CD4-positive, CD25-positive, alpha-beta regulatory T cell (primary cell): ENCODE measurements around the gene KBTBD2. TPM values are rescaled to one million over a fixed set of nuclear protein-coding genes. Genes with fewer than 3 reads are reported as not detected.
"Not testable (repeated sequence)": the region's sequence is repeated elsewhere in the genome, so short reads cannot be mapped to it uniquely, and the experiment has no call there.

Experiments used
- ATAC-seq, 2 donors: fragments of 150-1000 bp; cut with Tn5 transposase; one replicate each; pipeline ENCODE4 v1.10.0; 2021; ENCODE audit warnings: low read depth in 2 of 2, moderate number of reproducible peaks in 2 of 2, moderate library complexity in 1 of 2
- DNase-seq, 3 donors: peaks; one replicate each; pipeline versions ENCODE4 v3.0.0 to v3.0.0-alpha.2; 2012 to 2022; ENCODE audit warnings: mixed read lengths in 1 of 3
- H3K27ac ChIP-seq: one replicate; pipeline ENCODE4 v1.7.0; 2013; ENCODE audit warnings: mild to moderate bottlenecking, low read length; ENCODE audit not compliant: insufficient read depth, poor library complexity, severe bottlenecking
- H3K27me3 ChIP-seq: one replicate; pipeline ENCODE4 v1.7.0; 2013; ENCODE audit warnings: low read length; ENCODE audit not compliant: control insufficient read depth, insufficient read depth
- H3K36me3 ChIP-seq: one replicate; pipeline ENCODE4 v1.7.0; 2013; ENCODE audit warnings: mild to moderate bottlenecking, low read length, moderate library complexity; ENCODE audit not compliant: control insufficient read depth, insufficient read depth
- H3K4me1 ChIP-seq: 2 replicates; pipeline ENCODE4 v1.7.0; 2013; ENCODE audit warnings: mild to moderate bottlenecking, low read length; ENCODE audit not compliant: insufficient read depth, control insufficient read depth, poor library complexity, severe bottlenecking
- H3K4me3 ChIP-seq: one replicate; pipeline ENCODE4 v1.7.0; 2013; ENCODE audit warnings: low read depth, mild to moderate bottlenecking, low read length, moderate library complexity
- H3K9me3 ChIP-seq, 2 experiments: 1 replicate in 1 of 2; 2 replicates in 1 of 2; pipeline ENCODE4 v1.7.0; 2013; ENCODE audit warnings: low read length in 2 of 2, mild to moderate bottlenecking in 1 of 2, moderate library complexity in 1 of 2; ENCODE audit not compliant: control insufficient read depth in 2 of 2
- H3K27ac Mint-ChIP-seq, 3 donors: one replicate each; pipeline ENCODE4 v1.8.0; 2020 to 2022; ENCODE audit warnings: mild to moderate bottlenecking in 3 of 3, mixed read lengths in 3 of 3, moderate library complexity in 2 of 3
- H3K27me3 Mint-ChIP-seq: one replicate; pipeline ENCODE4 v1.8.0; 2022; ENCODE audit warnings: mild to moderate bottlenecking, mixed read lengths
- H3K36me3 Mint-ChIP-seq: one replicate; pipeline ENCODE4 v1.8.0; 2020; ENCODE audit warnings: mixed read lengths
- H3K4me1 Mint-ChIP-seq, 4 donors: one replicate each; pipeline ENCODE4 v1.8.0; 2020 to 2022; ENCODE audit warnings: mixed read lengths in 4 of 4, mild to moderate bottlenecking in 1 of 4
- H3K4me3 Mint-ChIP-seq, 4 donors: one replicate each; pipeline ENCODE4 v1.8.0; 2020 to 2022; ENCODE audit warnings: mild to moderate bottlenecking in 4 of 4, mixed read lengths in 4 of 4, moderate library complexity in 3 of 4
- H3K9me3 Mint-ChIP-seq, 7 donors: one replicate each; pipeline ENCODE4 v1.8.0; 2020 to 2022; ENCODE audit warnings: mixed read lengths in 7 of 7, mild to moderate bottlenecking in 3 of 7, moderate library complexity in 2 of 7
- polyA plus RNA-seq, 4 donors: library from polyadenylated mRNA; unstranded; fragments of 300-500 nt; fragmentation: Illumina TruSeq; gene quantifications; one replicate each; pipeline ENCODE4 v1.2.3, GENCODE V29; 2021
- total RNA-seq: library from RNA; stranded (reverse); gene quantifications from one replicate; pipeline ENCODE4 v1.2.3, GENCODE V29; 2022

KBTBD2 gene
- total and polyA plus RNA-seq, 5 donors from 2014 or later, result 17.2 to 121 (median 23.6) TPM

GRCh38 chr7:32850654-32851053 lies 40.9 kb downstream of the KBTBD2 start:
- not testable (repeated sequence) for H3K4me3 ChIP-seq, H3K27ac ChIP-seq, H3K4me1 ChIP-seq, H3K36me3 ChIP-seq, ATAC-seq, H3K36me3 Mint-ChIP-seq, H3K27ac Mint-ChIP-seq, DNase-seq, H3K9me3 ChIP-seq, H3K4me3 Mint-ChIP-seq, H3K9me3 Mint-ChIP-seq
- H3K27me3 ChIP-seq, result peaks cover 16% of the 10 kb centered on the region
- peaks cover 6 to 15% (median 8%) of the 10 kb centered on the region in 4 donors for H3K4me1 Mint-ChIP-seq
- H3K27me3 Mint-ChIP-seq, result peaks cover 91% of the 10 kb centered on the region

DNA sequence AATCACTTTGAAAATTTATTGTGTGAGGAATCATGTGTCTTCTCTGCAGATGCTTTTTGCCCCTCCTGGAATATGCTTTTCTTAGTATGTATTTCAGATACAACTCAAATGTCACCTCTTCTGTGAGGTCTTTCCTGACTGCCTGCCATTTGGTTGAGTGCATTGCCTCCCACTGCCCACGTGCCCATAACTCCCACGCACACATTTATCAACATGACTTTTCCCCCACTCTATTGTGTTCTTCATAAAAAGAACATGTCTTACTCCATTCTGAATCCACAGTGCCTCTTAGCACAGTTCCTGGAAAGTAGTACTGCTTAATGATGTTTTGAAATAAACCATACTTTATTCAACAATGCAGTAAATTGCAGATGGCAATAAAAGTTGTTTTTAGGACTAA lies 42.9 kb downstream of the KBTBD2 start:
- not testable (repeated sequence) for H3K36me3 ChIP-seq, H3K36me3 Mint-ChIP-seq, H3K4me3 ChIP-seq, H3K9me3 ChIP-seq, ATAC-seq, H3K27ac ChIP-seq, H3K4me3 Mint-ChIP-seq, H3K27ac Mint-ChIP-seq, DNase-seq, H3K9me3 Mint-ChIP-seq, H3K4me1 ChIP-seq
- peaks cover 16% of the 10 kb centered on the region for H3K27me3 ChIP-seq
- Mint-ChIP-seq H3K4me1 (peaks cover 6 to 15% (median 8%) of the 10 kb centered on the region in 4 donors), H3K27me3 (peaks cover 74% of the 10 kb centered on the region)

- Histone ChIP-seq H3K27ac (no peak overlapping the region), H3K9me3 (no peaks in the 10 kb centered on the region), H3K4me3 (no peak overlapping the region), H3K27me3 (peaks cover 8% of the 10 kb centered on the region), H3K36me3 (no peaks in the 10 kb centered on the region), H3K4me1 (peaks cover 6% of the 10 kb centered on the region)
- peak overlapping the region in 1 of 3 donors; percentile 1 for H3K27ac Mint-ChIP-seq
- peaks cover 6 to 15% (median 7%) of the 10 kb centered on the region in 4 donors for H3K4me1 Mint-ChIP-seq
- ATAC-seq (peak; percentile 100), DNase-seq (peak; percentile 73 to 90 (median 86))
- H3K4me3 Mint-ChIP-seq, result peak overlapping the region in 2 of 4 donors; percentile 0 to 18
- H3K9me3 Mint-ChIP-seq, result no peaks in the 10 kb centered on the region
- H3K36me3 Mint-ChIP-seq, result no peaks in the 10 kb centered on the region
- peaks cover 60% of the 10 kb centered on the region for H3K27me3 Mint-ChIP-seq
Measured at GRCh38 chr7:32846630-32847225, 44.8 kb downstream of the KBTBD2 start.

GRCh38 chr7:32844748-32845147 lies 46.8 kb downstream of the KBTBD2 start:
- Mint-ChIP-seq H3K4me1 (peaks cover 6 to 15% (median 7%) of the 10 kb centered on the region in 4 donors), H3K27me3 (peaks cover 45% of the 10 kb centered on the region)
- not testable (repeated sequence) for ATAC-seq, H3K9me3 ChIP-seq, H3K36me3 Mint-ChIP-seq, H3K36me3 ChIP-seq, H3K27ac ChIP-seq, DNase-seq, H3K4me1 ChIP-seq, H3K9me3 Mint-ChIP-seq, H3K4me3 Mint-ChIP-seq, H3K27me3 ChIP-seq, H3K4me3 ChIP-seq, H3K27ac Mint-ChIP-seq

DNA sequence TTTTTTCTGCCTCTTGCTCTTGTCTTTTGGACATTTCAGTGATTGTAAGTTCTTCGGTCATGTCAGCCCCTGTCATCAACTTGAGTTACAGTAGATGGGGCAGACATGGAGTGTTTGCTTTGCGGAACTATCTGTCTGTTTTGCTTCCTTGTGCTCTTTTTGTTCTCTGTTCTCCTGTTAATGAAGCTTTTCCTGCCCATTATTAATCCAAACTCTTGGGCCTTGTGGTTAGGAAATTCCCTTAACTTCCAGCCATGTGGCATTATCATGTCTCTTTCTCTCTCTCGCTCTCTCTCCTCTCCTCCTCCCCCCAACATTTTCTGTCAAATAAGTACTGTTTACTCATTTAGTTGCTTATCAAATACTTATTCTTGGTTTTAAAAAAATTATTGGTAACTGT lies 47.8 kb downstream of the KBTBD2 start:
- not testable (repeated sequence) for DNase-seq, H3K9me3 Mint-ChIP-seq, H3K27ac Mint-ChIP-seq, H3K9me3 ChIP-seq, H3K36me3 Mint-ChIP-seq, H3K27ac ChIP-seq, H3K4me3 Mint-ChIP-seq, H3K36me3 ChIP-seq, H3K4me3 ChIP-seq, ATAC-seq, H3K27me3 ChIP-seq, H3K4me1 ChIP-seq
- Mint-ChIP-seq H3K4me1 (peaks cover 6 to 15% (median 7%) of the 10 kb centered on the region in 4 donors), H3K27me3 (peaks cover 35% of the 10 kb centered on the region)

DNA sequence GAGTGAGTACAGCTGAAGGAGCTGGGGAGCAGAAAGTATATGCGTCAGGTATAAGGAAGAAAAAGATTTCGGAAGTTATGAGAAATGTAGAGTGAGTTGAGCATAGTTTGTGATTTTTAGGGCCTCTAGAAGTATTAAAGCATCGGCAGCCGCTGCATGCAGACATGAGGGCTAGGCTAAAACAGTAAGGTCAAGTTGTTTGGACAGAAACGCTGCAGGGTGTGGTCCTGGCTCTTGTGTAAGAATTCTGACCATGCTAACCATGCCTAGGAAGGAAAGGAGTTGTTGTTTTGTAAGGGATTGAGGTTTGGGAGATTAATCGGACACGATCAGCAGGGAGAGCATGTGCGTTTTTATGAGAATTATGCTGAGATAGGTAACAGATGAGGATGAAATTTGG lies 51.7 kb downstream of the KBTBD2 start:
- not testable (repeated sequence) for ATAC-seq, H3K27ac ChIP-seq, H3K4me1 Mint-ChIP-seq, H3K36me3 ChIP-seq, H3K9me3 ChIP-seq, H3K36me3 Mint-ChIP-seq, DNase-seq, H3K4me1 ChIP-seq, H3K9me3 Mint-ChIP-seq, H3K27me3 Mint-ChIP-seq, H3K27me3 ChIP-seq, H3K4me3 Mint-ChIP-seq, H3K4me3 ChIP-seq
- H3K27ac Mint-ChIP-seq, result peak overlapping the region in 1 of 3 donors; percentile 60

DNA sequence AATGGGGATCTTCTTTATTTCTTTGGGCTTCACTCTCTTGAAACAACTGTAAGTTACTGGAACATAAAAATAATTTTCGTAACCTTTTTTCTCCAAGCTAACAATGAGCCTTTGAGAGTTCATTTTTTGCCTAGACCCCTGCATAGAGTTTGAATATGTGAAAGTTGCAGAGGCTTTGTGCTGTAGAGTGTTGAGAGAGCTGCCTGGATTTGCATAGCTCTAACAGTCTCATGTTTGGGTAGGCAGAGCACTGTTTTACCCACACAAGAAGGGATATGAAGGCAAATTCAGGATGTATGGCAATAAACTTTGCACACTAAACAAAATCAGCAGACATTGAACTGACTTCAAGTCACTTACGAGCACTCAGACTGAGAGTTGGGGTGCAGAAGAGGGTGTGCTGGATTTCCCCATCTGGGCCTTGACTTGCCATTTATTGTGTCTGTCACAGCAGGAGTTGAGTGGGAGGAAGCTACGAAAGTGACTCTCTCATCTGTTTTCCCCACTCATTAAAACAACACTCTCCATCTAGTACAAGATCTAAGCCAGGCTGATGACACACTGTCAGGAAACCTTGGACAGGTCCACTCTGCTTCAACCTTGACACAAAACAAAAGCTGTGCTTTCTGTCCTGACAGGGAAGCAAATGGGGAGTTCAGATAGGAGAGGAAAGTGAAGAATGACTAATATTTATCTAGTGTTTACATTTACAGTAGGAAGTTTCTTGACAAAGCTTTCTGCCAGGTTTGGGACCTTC lies 62.4 kb downstream of the KBTBD2 start:
- not testable (repeated sequence) for H3K4me3 Mint-ChIP-seq, H3K4me3 ChIP-seq, DNase-seq, H3K4me1 ChIP-seq, H3K27ac ChIP-seq, ATAC-seq, H3K36me3 Mint-ChIP-seq, H3K9me3 ChIP-seq, H3K36me3 ChIP-seq, H3K27me3 ChIP-seq, H3K9me3 Mint-ChIP-seq, H3K27ac Mint-ChIP-seq, H3K4me1 Mint-ChIP-seq
- H3K27me3 Mint-ChIP-seq, result peaks cover 13% of the 10 kb centered on the region
